HG02884 (cell line): ENCODE measurements around the gene WDR31.
"Not testable (repeated sequence)": the region's sequence is repeated elsewhere in the genome, so short reads cannot be mapped to it uniquely, and the experiment has no call there.

Source experiments
- ATAC-seq: cut with Tn5 transposase; IDR thresholded peaks from one replicate; pipeline ENCODE4 v1.9.1; 2021; ENCODE audit warnings: mild to moderate bottlenecking, moderate library complexity; ENCODE audit not compliant: unreplicated experiment

WDR31 gene

GRCh38 chr9:113368982-113369854, 29.1 kb upstream of the WDR31 start:
- no peak for ATAC-seq

GRCh38 chr9:113368348-113368981, 28.4 kb upstream of the WDR31 start:
- ATAC-seq: no peak

GRCh38 chr9:113365652-113366051, 25.6 kb upstream of the WDR31 start:
- ATAC-seq: not testable (repeated sequence)

DNA sequence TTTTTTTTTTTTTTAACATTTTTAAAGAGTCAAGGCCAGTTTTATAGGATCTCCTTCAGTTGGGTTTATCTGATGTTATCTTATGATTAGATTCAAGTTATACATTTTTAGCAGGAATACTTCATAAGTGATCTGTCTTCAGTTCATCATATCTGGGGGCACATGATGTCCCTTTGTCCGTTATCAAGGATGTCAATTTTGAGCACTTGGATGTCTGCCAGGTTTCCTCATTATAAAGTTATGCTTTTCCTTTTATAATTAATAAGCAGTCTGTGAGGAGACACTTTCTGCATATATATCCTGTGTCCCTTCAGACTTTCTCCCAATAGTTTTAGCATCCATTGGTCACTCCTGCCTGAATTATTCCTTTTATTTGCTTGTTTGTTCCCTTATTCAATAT, 24.9 kb upstream of the WDR31 start:
- ATAC-seq: no peak

- ATAC-seq: no peak
These were observed 23.3 kb upstream of the WDR31 start for GRCh38 chr9:113363336-113363735.

DNA sequence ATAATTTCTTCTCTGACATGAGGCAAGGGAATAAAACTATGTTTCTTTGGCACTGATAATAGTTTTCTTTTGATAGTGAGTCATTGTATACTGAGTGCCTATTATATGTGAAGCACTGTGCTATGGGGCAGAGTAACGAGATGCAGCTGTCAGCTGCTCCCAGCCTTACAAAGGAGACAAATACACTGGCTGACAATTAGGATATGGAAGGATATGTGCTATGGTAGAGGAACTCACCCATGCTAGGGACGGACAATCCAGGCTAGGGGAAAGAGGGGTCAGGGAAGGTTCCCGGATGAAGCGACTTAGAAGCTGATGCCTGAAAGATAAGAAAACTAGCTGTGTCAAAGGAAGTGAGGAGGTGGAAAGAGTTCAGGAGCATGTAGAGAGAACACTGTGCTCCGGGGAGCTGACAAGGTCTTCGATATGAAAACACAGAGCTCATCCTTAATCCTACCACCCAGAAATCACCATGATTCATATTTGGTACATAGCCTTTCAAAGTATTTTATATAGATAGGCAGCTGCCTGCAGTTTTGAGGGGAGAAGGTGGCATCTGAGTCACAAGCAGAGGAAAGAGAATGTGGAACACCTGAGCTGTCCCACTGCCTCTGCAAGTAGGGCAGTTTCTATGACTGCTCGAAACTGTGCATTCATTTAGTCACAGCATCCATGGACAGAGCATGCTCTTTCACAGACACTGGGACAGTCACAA, 21.4 kb upstream of the WDR31 start:
- no peak for ATAC-seq

DNA sequence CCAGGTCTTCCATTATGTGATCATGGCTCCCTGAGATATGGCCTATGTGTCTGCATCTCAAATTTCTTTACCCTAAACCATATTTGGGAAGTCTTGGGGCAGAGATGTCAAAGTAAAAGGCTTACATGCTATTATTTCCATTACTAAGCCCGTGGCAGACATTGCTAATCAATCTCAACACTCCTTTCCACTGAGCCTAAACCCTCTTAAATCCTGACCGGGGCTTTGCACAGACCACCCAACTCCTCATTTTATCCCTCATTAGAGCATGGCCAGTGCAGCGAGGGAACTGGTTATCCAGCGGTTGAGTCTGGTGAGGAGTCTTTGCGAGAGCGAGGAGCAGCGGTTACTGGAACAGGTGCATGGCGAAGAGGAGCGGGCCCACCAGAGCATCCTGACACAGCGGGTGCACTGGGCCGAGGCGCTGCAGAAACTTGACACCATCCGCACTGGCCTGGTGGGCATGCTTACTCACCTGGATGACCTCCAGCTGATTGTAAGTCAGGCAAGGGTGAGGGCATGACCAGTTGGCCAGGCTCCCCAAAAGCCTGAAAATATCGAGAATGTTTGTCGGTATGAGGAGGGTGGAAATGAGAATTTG, 20.3 kb upstream of the WDR31 start:
- no peak for ATAC-seq

DNA sequence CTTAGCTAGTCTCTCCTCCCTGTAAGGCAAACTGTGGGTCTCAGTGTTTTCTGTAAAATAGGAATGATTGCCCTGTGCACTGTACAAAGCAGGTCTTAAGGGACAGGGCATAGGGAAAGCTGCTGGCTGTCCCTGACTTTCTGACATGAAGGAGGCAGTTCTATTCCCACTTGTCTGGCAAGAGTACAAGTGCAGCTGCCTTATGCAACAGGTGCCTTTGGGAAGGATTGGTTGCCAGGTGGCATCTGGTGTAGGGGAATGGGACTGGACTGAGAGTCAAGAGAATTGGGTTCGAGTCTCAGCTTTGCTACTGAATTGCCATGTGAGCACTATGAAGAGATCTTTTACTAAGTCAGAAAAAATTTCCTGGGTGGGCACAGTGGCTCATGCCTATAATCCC, 19.3 kb upstream of the WDR31 start:
- no peak for ATAC-seq

DNA sequence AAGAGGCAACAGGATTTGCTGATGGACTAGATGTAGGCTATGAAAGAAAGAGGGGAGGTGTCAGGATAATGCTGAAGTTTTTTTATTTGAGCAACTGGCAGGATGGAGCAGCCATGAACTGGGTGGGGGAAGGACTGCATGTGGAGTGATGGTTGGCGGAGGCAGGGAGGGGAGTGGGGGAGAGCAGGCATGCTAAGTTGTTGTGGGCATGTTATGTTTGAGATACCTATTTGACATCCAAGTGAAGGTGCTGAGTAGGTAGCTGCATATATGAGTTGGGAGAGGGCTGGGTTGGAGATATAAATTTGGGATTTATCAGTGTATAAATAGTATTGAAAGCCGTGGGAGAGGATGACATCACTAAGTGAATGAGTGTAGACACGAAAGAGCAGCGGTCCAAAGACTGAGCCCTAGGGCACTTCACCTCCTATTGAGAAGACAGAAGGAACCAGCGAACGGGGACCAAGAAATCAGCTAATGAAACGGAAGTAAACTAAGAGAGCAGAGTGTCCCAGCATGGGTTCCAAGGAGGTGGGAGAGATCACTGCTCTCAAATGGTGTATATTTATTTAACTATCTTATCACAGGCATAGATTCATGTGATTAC, 16.7 kb upstream of the WDR31 start:
- no peak for ATAC-seq

- no peak for ATAC-seq
These were observed 15.0 kb upstream of the WDR31 start for GRCh38 chr9:113355040-113355596.

DNA sequence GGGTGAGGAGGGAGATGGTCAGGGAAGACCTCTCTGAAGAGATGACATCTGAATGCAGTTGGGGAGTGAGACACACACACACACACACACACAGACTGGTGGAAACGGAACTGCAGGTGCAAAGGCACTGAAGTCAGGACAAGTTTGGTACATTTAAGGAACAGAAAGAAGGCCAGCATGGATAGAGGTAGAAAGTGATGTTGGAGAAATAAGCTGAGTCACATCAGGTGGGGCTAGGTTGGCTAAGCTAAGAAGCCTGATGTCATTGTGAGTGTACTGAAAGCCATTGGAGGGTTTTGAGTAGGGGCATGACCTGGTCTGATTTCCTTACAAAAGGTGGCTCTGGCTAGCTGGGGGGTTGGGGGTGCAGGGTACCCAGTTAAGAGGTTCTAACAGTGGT, 12.3 kb upstream of the WDR31 start:
- no peak for ATAC-seq

DNA sequence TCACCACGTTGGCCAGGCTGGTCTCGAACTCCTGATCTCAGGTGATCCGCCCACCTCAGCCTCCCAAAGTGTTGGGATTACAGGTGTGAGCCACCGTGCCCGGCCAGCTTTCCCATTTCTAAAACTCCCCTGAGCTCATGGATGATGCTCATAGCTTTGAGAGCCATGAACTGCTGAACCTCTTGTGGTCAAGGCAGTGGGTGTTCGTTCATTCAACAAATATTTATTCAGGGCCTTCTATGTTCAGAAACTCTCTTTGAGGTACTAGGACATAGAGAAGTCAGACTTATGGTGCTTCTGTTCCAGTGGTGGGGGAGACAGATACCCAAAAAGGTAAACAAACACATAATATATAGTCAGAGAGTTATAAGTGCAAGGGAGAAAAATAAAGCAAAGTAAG, 11.9 kb upstream of the WDR31 start:
- no peak for ATAC-seq

DNA sequence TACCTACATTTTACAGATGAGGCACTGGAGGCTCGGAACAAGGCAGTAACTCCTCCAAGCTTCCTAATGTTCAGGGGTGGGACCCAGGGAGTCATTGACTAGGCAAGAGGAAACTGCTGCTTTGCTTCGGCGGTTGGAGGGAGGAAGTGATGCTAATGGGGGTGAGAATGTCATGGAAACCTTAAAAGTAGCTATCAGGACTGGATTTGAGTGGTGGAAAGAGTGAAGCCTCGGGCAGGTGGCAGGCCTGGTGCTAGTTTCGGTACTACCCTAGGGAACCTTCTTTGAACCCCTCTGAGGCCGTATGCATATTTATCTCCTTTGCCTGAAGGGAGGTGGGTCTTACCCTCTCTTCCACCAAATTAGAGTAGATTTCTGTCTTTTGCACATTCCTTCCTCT, 10.9 kb upstream of the WDR31 start:
- peak; percentile 42 for ATAC-seq

- no peak for ATAC-seq
These were observed 10.1 kb upstream of the WDR31 start for GRCh38 chr9:113350107-113350661.

GRCh38 chr9:113349445-113350094, 9.5 kb upstream of the WDR31 start, which contains the start of gene BSPRY:
BSPRY (plus strand) TSS chr9:113349541; CDS start chr9:113349580, 39 bp downstream.
- no peak for ATAC-seq

- no peak for ATAC-seq
These were observed 9.0 kb upstream of the WDR31 start for GRCh38 chr9:113349066-113349444.

DNA sequence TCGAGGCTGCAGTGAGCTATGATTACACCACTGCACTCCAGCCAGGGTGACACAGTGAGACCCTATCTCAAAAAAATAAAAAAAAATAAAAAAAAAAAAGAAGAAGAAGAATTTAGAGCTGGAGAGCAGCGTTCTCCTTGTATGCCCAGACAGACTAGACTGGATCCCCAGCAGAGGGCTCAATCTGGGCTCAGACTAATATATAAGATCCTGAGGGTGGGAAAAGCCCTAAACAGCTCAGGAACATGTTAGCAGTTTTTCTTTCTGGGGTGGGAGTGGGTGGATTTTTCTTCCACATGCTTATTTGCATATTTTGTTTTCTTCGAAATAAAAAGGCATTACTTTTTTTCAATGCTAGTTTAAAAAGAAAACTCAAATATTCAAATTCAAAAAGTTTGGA, 8.4 kb upstream of the WDR31 start:
- ATAC-seq: no peak

DNA sequence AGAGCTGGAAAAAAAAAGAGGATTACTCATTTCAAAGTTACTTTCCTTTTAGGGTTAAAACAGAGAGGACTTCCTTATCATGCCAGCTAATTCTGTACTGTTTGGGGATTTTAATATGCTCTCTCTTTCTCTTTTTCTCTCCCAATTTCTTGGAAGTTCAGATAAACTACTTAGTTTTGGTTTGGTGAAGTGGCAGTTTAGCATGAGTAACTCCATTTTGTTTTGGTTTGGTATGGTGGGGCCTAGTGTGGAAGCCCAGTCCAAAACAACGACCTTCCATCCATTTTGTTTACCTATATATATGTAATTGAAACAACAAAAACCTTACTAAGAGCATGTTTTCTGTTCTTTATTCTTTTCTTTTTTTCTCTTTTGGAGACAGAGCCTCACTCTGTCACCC, 5.6 kb upstream of the WDR31 start:
- ATAC-seq: no peak

DNA sequence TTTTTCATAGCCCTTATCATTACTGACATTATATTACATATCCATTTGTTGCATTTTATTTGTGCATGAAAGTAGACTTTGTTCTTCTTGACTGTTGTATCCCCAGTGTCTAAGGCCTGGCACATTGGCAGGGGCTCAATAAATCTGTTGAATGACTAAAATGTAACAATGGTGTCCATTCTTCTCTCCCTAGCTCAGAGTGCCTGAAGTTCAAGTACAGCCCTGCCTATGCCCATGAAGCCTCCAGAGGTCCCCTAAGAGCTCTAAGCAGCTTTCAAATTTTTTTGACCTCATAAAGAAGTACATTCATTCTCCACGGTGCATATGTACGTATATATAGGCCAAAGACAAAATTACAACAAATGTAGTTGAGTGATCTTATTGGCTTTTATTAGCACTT, 5.1 kb upstream of the WDR31 start:
- ATAC-seq: no peak

- ATAC-seq: no peak
These were observed 3.7 kb upstream of the WDR31 start for GRCh38 chr9:113343732-113344231.
